Measurements from ENCODE around the gene KIF6. TPM values are rescaled to one million over a fixed set of nuclear protein-coding genes. Genes with fewer than 3 reads are reported as not detected.

The KIF6 gene
- total and polyA plus RNA-seq, 2 of the 8 experiments (the other 6 are each of a cell fraction or from before 2014, with no cell fraction given), result 0.53 to 0.65 TPM

DNA sequence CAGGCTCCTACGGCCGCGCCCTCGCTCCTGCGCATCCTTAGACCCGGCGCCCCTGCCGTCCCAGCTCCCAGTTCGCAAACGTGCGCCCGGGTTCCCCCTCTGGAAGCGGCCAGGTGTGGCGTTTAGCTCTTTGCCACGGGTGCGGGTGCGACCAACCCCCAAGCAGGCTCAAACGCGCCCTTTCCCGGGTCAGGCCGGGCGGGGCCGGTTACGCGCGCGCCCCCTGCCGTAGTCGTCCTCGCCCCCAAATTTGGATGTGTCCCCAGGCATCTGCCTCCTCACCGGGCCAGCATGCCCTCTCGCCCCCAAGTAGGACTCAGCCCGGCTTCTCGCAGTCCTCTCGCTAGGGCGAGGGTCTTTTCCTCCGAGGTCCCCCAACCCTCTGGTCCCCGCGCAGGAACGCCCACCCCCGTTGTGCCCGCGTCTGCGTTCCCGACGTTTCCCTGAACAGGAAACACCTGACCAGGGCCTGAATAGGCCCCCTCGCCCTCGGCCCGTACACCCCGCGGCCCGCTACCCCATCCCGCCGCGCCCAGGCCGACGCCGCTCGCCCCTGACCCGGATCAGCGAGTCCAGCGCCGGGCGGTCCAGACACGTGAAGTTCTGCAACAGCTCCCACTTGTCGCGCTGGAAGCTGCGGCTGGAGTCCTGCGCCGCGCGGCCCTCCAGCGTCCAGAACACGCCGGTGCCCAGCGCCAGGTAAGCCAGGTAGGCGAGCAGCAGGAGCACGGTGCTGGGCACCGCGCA is 411.5 kb downstream of the KIF6 start (continued):
- TF ChIP-seq PHF8 (conservative IDR thresholded peaks at IDR 0.05; ENCODE audit: low read depth, low read length), result peak; percentile 46
- no peak for TF ChIP-seq JUND (IDR thresholded peaks at IDR 0.05; ENCODE audit: low read length)
- TF ChIP-seq CHD2 (IDR thresholded peaks at IDR 0.05; ENCODE audit: low read length), result no peak
- peak; percentile 61 for TF ChIP-seq CREB1 (IDR thresholded peaks at IDR 0.05)
- no peak for TF ChIP-seq SP1 (IDR thresholded peaks at IDR 0.05; ENCODE audit: low read depth, low read length)
- TF ChIP-seq, protein P1, sequence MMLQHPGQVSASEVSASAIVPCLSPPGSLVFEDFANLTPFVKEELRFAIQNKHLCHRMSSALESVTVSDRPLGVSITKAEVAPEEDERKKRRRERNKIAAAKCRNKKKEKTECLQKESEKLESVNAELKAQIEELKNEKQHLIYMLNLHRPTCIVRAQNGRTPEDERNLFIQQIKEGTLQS (IDR thresholded peaks at IDR 0.05; ENCODE audit: insufficient read depth, low read depth, low read length), result no peak
- no peak for TF ChIP-seq BCL11A (IDR thresholded peaks at IDR 0.05; ENCODE audit: low read depth in 2 of 2, low read length in 2 of 2)
- TF ChIP-seq KDM5A (IDR thresholded peaks at IDR 0.05; ENCODE audit: low read length), result no peak
- no peak for TF ChIP-seq YY1 (IDR thresholded peaks at IDR 0.05; ENCODE audit: low read depth, low read length)
- TF ChIP-seq, protein P2, sequence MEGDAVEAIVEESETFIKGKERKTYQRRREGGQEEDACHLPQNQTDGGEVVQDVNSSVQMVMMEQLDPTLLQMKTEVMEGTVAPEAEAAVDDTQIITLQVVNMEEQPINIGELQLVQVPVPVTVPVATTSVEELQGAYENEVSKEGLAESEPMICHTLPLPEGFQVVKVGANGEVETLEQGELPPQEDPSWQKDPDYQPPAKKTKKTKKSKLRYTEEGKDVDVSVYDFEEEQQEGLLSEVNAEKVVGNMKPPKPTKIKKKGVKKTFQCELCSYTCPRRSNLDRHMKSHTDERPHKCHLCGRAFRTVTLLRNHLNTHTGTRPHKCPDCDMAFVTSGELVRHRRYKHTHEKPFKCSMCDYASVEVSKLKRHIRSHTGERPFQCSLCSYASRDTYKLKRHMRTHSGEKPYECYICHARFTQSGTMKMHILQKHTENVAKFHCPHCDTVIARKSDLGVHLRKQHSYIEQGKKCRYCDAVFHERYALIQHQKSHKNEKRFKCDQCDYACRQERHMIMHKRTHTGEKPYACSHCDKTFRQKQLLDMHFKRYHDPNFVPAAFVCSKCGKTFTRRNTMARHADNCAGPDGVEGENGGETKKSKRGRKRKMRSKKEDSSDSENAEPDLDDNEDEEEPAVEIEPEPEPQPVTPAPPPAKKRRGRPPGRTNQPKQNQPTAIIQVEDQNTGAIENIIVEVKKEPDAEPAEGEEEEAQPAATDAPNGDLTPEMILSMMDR (IDR thresholded peaks at IDR 0.05; ENCODE audit: control extremely low read depth in 1 of 3, insufficient read depth in 1 of 3, low read depth in 1 of 3, low read length in 3 of 3), result peak in 1 of 3 experiments; percentile 20; a peak in 1 of 4 replicates
- 0 out of 2 replicates have a peak, but pooled peaks have one; percentile 7 for TF ChIP-seq TBP (IDR thresholded peaks at IDR 0.05; ENCODE audit: low read depth, low read length)
- TF ChIP-seq CHD1 (IDR thresholded peaks at IDR 0.05; ENCODE audit: low read depth, low read length), result no peak
- no peak for TF ChIP-seq POU5F1 (IDR thresholded peaks at IDR 0.05; ENCODE audit: low read depth, low read length)
- no peak; the same call in 1 of the 2 replicates for TF ChIP-seq TAF1 (IDR thresholded peaks at IDR 0.05; ENCODE audit: low read depth, low read length)
- TF ChIP-seq, protein P3, sequence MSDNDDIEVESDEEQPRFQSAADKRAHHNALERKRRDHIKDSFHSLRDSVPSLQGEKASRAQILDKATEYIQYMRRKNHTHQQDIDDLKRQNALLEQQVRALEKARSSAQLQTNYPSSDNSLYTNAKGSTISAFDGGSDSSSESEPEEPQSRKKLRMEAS (IDR thresholded peaks at IDR 0.05), result peak; percentile 42
- TF ChIP-seq POLR2AphosphoS5 (IDR thresholded peaks at IDR 0.05; ENCODE audit: low read depth, low read length), result no peak
- no peak for TF ChIP-seq SRF (IDR thresholded peaks at IDR 0.05; ENCODE audit: low read depth, low read length)
- no peak for TF ChIP-seq NANOG (IDR thresholded peaks at IDR 0.05; ENCODE audit: insufficient read depth, low read depth, low read length, poor library complexity, severe bottlenecking)
- no peak for TF ChIP-seq GABPA (IDR thresholded peaks at IDR 0.05; ENCODE audit: borderline replicate concordance, insufficient read depth, low read length)

Data from H1 (cell line).